GM10248 (cell line): Measurements from ENCODE around the gene PKN2.

Experiments
- CTCF ChIA-PET: fragments of 300-600 bp; sonication (Branson Sonifier 250); formaldehyde crosslinking; extraction: SDS; loops from one replicate; lab custom pipeline; 2021; ENCODE audit warnings: antibody characterized with exemption; lab: Yijun Ruan, JAX
- POLR2A ChIA-PET: fragments of 350-650 bp; sonication (Branson Sonifier 250); formaldehyde crosslinking; extraction: SDS; loops from one replicate; lab custom pipeline; 2020; ENCODE audit warnings: antibody characterized with exemption; lab: Yijun Ruan, JAX
- DNase-seq: peaks from one replicate; pipeline ENCODE4 v3.0.0; 2012; ENCODE audit errors: extremely low spot score
- TF ChIP-seq, protein P1 (sequence below): IDR thresholded peaks from 2 replicates; pipeline ENCODE4 v1.5.1; 2012; ENCODE audit warnings: mild to moderate bottlenecking, low read depth; ENCODE audit errors: extremely low read depth, missing control alignments, control extremely low read depth

PKN2 gene

DNA sequence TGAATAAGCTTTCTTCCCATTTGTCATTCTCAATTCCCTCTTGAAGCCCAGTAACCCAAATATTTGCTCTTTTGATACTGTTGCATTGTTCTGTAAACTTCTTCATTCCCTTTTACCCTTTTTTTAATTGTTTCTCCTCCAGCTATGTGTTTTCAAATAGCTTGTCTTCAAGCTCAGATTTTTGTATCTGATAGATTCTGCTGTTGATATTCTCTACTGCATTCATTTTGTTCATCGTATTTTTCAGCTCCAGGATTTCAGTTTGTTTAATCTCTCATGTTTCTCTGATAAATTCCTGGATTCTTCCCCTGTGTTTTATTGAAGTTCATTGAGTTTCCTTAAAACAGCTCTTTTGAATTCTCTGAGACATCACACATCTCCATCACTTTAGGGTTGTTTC lies 51.8 kb downstream of the PKN2 start:
- TF ChIP-seq, protein P1, sequence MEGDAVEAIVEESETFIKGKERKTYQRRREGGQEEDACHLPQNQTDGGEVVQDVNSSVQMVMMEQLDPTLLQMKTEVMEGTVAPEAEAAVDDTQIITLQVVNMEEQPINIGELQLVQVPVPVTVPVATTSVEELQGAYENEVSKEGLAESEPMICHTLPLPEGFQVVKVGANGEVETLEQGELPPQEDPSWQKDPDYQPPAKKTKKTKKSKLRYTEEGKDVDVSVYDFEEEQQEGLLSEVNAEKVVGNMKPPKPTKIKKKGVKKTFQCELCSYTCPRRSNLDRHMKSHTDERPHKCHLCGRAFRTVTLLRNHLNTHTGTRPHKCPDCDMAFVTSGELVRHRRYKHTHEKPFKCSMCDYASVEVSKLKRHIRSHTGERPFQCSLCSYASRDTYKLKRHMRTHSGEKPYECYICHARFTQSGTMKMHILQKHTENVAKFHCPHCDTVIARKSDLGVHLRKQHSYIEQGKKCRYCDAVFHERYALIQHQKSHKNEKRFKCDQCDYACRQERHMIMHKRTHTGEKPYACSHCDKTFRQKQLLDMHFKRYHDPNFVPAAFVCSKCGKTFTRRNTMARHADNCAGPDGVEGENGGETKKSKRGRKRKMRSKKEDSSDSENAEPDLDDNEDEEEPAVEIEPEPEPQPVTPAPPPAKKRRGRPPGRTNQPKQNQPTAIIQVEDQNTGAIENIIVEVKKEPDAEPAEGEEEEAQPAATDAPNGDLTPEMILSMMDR: no peak
- DNase-seq: no peak
- POLR2A ChIA-PET: no interaction called here
- CTCF ChIA-PET: interaction anchor here (0.9 to 1.2 kb wide), 4 partner anchors 14 to 141 kb away, joined by 3 to 4 read pairs (median 3); no protein-coding TSS in a partner anchor

DNA sequence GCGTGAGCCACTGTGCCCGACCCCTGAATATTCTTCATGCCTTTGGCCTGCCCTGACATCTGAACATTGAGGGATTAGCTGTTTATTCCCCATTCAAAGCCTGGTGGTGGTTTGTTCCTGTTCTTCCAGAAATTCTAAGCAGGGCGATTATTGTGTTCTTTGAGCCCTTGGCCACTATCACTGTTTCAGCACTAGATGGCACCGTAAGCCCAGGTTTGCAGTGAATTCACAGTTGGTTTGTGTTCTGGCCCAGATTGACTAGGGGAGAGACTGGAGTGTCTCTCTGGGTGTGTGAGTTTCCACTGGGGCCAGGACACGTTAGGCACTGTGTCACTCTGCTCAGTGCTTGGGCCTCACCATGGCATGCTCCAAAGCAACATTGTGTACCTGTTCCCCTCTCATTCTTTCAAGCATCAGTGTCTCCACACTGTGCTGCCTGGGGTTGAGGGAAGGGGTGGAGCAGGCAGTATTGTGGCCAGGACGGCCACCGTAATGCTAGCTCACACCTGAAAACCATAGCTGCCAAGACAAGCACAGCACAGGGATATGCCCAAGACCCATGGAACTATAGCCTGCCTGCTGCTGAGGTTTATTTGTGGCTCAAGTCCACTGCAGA lies 52.7 kb downstream of the PKN2 start:
- no peak for DNase-seq

DNA sequence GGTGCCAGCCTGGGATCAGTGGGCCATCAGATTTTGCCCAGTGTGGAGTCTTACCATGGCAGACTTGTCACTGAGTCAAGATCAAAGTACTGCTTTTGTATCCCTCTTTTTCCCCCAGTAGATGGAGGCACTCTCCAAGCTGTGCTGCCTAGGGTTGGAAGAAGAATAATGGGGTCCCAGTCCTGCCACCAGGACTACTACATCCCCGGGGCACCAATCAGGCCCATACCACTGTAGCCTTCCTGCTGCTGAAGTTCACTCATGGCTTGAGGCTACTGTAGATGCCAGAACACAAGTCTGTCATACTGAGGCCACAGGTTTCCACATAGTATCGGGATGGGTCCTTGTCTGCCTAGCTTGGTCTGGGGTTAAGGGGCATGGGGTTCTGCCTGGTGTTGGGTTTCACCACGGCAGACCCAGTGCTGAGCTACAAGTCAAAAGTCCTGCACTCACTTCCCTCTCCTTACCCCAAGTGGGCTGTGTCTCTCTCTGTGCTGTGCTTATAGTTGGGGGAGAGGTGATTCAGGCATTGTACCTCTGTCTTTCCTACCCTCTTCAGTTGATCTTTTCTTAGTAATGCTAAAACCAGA lies 53.4 kb downstream of the PKN2 start:
- ChIA-PET POLR2A (no interaction called here), CTCF (interaction anchor here (1.0 kb wide), 1 partner anchor 26 kb away, joined by 5 read pairs; no protein-coding TSS in a partner anchor)
- TF ChIP-seq, protein P1: no peak
- no peak for DNase-seq

More for the DNA sequence above, 52.7 kb downstream of the PKN2 start:
- CTCF ChIA-PET: interaction anchor here (1.0 kb wide), 3 partner anchors 13 to 141 kb away, joined by 3 to 5 read pairs (median 4); no protein-coding TSS in a partner anchor
- POLR2A ChIA-PET: no interaction called here
- TF ChIP-seq, protein P1: peak; percentile 25

GRCh38 chr1:88740784-88741183 lies 56.7 kb downstream of the PKN2 start:
- ChIA-PET POLR2A (no interaction called here), CTCF (interaction anchor here (1.1 kb wide), 1 partner anchor 40 kb away, joined by 3 read pairs; no protein-coding TSS in a partner anchor)
- DNase-seq: no peak
- TF ChIP-seq, protein P1: no peak

- DNase-seq: no peak
- ChIA-PET CTCF (interaction anchor here (1.1 kb wide), 1 partner anchor 40 kb away, joined by 3 read pairs; no protein-coding TSS in a partner anchor), POLR2A (no interaction called here)
- TF ChIP-seq, protein P1: no peak
Measured at GRCh38 chr1:88741413-88741812, 57.3 kb downstream of the PKN2 start.

DNA sequence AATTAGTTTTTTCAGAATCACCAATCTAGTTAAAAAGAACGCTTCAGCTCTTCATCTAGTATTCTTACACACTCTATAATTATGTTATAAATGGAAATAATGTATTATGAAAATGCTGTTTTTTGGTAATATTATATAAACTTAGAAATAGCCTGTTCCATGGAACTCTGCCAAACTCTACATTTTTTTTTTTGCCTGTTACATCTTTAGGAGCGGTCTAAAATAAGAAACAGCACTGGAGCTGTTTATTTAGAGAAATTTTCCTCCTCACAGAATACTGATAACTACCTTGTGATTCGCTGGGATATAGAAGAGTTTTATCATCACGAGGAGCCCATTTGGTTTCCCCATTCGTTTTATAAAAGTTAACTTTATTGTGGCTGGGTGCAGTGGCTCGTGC lies 58.5 kb downstream of the PKN2 start:
- CTCF ChIA-PET: interaction anchor here (1.2 to 1.3 kb wide), 2 partner anchors 12 to 13 kb away, joined by 3 to 4 read pairs; no protein-coding TSS in a partner anchor
- no peak for DNase-seq
- POLR2A ChIA-PET: no interaction called here
- TF ChIP-seq, protein P1: no peak
